Muscle of back (tissue), 11 donors: ENCODE measurements around the gene SMIM41. TPM values are rescaled to one million over a fixed set of nuclear protein-coding genes. Genes with fewer than 3 reads are reported as not detected.
"Not testable (repeated sequence)": the region's sequence is repeated elsewhere in the genome, so short reads cannot be mapped to it uniquely, and the experiment has no call there.

Experiments
- DNase-seq, 3 donors: peaks; one replicate each; pipeline versions ENCODE4 v3.0.0 to v3.0.0-alpha.2; 2013
- polyA plus RNA-seq, 10 donors: library from polyadenylated mRNA; unstranded; fragments of 120-200 nt; gene quantifications; one replicate each; pipeline ENCODE4 v1.2.1, GENCODE V29; 2013; ENCODE audit not compliant: insufficient read length in 10 of 10

Gene SMIM41
- polyA plus RNA-seq, 10 donors: 0.16 to 0.36 (median 0.20) TPM; not detected in 6

DNA sequence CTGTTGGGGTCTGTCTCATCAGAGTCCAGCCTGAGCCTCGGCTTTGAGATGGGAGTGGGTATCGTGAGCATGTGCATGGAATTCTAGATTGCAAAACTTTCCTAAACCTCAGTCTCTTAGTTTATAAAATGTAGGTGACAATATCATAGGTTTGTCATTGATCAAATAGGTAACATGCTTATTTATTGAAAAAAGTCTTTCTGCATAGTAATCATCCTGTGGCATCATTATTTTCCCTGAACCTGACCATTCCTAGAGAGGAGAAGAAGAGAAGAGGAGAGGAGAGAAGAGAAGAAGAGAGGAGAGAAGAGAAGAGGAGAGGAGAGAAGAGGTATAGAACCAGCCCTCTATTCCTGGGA is 4.1 kb downstream of the SMIM41 start:
- DNase-seq: no peak

DNA sequence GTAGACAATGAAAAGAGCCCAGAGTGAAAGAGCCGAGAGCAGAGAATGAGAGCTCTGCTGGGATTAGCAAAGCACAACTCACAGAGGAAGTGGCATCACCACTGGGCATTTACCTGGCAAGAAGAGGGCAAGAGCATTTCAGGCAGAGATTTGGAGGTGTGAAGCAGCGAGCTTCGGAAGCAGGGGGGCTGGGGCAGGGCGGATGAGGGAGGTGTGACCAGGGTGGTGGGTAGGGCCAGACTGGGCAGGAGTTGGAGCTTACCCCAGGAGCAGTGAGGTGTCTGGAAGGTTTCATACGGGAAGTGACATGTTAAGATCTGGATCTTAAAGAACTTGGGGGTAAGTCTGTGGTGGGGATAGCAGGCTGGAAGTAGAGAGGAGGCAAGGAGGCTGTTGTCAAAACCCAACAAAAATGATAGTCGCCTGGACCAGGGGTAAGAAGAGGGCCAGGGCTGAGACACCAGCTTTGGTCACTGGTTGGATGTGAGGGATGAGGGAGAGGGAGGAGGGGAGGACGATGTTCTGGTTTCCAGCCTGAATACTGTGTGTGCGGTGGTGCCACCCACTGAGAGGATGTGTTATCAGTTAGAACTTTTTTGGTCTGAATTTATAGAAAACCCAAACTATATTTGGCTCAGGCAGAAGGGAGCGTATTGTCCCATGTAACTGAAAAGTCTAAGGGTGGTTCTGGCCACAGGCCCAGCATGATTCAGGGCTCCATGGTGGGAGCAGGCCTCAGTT is 5.2 kb downstream of the SMIM41 start:
- no peak for DNase-seq

DNA sequence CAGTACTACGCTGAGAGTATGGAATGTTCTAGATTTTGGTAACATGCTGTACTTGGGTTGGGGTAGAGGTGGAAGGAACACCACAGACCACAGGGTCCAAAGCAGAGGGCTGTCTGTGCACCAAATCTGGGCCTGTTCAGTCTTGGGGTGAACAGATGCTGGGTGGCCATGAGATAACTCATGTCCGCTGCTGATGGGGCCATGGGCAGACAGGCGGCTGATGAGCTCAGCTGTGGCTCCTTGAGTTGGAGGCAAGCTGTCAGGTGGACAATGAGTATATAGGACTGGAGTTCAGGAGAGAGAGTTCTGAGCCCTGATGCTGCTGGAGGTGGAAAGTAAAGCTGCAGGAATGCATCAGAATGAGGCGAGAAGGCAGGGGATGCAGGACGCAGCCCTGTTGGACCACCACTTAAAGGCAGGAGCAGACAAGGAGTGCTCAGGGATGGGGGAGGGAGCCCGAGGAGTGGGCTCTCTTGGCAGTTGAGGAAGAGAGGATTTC is 6.2 kb downstream of the SMIM41 start:
- no peak for DNase-seq

DNA sequence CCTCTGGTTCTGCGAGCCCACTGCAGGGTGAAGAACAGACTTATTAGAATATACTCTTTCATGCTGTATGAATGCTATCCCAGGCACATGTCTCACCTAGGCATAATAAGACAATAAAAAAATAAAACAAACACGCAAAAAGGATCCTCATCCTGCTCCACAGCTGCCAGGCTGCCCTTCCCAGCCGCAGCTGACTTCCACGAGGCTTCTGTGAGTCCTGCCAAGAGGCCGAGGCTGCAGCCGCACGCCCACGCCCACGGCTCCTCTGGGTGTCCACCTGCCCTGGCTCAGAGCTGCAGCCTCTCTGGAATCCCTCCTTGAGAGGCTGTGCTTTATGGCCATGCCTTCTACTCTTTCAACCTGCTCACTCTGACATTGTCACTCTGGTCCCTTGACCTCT is 6.9 kb downstream of the SMIM41 start:
- peak in 1 of 3 donors; percentile 33 for DNase-seq

DNA sequence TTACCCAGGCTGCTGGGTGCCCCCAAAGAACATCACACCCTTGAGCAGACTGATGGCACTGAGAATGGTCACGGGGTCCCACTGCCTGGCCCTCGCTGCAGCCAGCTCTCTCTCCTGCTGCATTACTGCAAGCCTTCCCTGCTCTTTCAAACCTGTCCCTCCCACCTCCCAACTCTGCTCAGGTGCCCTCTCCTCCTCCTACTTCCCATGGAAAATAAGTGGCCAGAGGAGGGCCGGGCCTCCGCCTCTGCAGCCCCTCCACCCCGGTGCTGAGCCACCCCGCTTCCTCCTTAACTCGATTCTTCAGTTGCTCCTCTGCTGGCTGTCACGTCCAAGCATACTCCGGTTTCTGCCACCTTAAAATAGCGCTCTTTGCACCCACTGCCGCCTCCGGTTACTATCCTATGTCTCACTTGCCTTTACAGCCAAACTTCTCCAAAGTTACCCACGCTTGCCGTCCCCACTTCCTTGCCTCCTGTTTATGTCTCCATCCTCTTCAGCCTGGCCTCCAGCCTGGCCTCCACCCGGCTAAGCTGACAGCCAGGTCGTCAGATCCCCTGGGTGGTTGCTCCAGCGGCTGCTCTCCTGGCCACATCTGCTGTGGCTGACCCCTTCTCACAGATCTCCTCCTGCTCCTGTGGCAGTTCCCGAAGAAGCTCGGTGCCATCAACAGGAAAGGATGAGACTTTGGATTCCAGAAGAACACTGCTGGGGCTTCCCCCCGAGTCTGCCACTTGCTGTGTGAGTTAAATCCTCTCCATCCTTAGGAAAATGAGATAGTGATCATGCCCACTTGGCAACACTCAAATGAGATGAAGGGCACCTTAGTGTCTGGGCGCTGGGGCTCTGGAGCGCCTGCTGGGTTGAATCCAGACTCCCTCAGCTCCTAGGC is 7.7 kb downstream of the SMIM41 start:
- peak in 1 of 3 donors; percentile 5 for DNase-seq

DNA sequence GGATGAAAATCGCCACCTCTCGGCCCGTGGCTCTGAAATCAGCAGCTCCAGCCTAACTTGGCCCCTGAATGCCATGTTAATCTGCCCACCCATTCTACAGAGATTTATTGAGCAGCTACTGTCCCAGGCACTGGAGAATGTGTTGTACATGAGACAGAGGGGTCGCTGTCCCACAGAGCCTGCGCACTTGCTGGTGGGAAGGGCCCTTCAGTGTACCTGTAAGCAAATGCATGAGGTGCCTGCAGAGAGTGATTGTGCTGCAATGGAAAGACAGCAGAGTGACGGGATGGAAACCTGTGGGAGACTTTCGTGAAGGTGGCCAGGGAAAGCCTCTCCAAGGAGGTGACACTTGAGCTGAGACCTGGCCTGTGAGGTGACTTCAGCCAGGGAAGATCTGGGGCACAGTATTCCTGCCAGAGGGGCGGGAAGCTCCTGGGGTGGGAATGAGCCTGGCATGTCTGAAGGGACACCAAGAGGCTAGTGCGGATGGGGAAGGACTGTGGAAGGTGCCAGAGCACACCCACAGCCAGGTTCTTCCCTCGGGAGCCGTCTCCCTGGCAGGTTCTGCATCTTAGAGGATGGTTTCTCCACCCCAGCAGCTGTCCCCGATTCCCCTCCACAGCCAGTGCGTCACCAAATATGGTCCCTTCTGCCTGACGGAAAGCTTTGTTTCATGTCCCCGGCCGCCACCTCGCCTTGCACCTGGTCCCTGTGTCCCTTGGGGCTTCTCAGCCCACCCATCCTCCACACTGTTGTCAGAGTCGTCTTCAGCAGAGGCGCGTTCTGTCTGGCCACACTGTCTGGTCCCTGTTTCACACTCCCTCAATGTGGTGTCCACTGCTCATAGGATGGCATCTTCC is 8.7 kb downstream of the SMIM41 start:
- peak in 1 of 3 donors; percentile 4 for DNase-seq

DNA sequence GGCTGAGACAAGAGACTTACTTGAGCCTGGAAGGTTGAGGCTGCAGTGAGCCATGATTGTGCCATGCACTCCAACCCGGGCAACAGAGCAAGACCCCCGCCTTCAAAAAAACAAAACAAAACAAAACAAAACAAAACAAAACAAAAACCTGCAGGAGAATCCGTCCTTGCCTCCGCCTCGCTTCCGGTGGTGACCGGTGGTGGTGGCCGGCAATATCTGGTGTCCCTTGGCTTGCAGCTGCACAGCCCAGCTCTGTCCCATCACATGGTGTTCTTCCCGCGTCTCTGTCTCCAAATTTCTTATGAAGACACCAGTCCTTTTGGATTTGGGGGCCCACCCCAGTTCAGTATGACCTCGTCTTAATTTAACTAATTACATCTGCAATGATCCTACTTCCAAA is 10.0 kb downstream of the SMIM41 start:
- DNase-seq: no peak

DNA sequence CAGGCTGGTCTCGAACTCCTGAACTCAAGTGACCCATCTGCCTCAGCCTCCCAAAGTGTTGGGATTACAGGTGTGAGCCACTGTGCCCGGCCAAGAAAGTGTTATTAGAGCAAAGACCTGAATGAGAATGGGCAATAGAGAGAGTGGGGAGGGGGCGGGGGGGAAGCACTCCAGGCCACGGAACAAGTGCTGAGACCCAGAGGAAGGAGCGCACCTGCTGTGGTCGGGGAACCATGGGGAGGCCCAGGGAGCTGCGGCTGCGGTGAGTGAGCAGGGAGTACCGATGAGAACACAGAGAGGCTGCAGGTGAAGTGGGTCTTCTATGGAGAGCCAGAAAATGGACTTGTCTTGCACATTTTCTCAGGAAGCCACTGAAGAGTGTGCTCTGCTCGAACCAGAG is 10.8 kb downstream of the SMIM41 start:
- DNase-seq: no peak

DNA sequence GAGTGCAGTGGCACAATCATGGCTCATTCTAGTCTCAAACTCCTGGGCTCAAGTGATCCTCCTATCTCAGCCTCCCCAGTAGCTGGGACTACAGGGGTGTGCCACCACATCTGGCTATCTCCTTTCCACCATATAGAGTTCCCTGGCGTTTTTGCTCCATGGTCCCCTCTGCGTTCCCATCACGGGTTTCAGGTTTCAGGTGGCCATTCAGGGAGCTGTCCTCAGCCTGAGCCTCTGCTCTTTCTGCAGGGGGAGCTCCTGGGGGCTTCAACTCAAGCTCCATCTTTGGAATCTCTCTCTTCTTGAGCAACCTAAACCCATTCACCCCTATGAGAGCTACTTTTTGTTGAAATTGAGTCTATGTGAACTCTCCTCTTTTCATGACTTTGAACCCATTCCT is 11.6 kb downstream of the SMIM41 start:
- no peak for DNase-seq

DNA sequence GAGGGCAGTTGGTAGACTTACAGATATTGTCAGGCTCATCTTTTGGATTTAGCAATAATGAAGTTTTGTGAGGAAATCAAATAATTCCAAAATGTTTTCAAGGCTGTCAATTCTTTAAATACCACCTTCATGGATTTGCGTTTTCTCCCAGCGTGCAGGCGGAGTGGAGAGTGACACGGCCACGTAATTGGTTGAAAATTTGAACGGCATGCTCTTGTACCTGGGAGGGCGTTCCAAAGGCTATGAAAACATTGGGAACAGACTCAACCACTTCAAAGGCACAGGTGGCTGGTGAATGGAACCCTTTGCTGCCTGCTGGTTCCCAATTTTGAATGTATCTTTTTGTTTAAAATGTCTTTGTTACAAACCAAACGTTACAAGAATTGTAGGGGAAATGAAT is 12.4 kb downstream of the SMIM41 start:
- DNase-seq: no peak

DNA sequence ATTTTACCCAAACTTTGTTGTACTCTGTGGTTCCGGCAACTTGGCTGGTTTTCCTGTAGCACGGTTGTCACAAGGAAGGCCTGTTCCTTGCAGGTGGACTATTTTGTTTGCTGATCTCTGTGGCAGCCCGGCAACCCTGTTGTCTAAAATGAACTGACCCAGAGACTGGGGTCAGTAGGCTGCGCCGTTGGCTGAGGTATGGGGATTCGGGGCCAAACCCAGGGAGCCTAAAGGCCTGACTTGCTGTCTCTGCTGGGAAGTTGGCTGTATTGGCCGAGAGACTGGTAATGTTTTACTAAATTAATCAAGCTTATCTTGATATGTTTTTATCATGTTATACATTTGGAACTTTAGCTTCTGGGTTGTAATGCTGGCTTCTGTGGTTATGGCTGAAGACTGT is 13.8 kb downstream of the SMIM41 start:
- DNase-seq: no peak

DNA sequence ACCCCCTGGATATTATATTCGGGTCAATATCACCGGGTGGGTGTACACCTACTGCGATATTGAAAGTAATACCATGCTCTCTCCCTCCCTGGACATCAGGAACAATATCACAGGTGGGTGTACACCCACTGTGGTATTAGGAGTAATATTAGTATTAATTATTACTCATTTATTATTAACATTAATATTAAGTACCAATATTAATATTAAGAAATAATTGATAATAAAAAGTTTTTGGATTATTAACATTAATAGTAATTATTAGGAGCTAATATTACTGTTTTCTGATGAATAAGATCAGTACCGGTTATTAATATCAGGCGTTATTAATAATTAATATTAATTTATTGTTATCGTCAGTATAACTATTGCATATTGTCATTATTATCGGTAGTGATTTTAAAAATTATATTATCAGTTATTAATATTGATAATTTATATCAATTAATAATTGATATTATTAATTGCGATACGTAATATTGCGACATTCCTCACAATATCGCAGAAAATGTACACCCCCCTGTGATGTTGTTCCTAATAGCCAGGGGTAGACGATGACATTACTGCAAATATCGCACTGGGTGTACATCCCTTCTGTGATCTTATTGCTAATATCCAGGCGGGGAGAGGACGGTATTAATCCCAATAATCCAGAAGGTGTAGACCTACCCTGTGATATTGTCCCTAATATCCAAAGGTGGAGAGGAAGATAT is 17.0 kb downstream of the SMIM41 start:
- no peak for DNase-seq

DNA sequence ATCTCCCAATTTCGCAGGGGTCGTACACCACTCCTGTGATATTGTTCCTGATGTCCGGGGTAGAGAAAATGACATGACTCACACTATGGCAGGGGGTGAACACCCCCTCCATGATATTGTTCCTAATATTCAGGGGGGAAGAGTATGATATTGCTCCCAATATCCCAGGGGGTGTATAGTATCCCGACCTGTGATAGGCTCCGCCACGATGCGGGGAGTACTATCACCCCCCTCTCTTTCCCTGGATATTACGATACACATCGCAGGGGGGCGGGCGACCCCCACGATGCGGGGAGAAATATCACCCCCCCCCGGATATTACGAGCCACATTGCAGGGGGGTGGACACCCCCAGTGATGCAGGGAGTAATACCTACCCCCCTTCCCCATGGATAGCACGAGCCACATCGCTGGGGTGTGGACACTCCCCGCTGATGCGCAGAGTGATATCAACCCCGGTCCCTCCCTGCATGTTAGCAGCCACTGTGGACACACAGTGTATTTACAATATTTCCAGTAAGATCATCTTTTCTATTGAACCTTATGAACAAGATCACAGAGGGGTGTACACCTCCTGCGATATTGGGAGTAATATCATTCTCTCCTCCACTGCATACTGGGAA is 17.7 kb downstream of the SMIM41 start:
- DNase-seq: no peak

DNA sequence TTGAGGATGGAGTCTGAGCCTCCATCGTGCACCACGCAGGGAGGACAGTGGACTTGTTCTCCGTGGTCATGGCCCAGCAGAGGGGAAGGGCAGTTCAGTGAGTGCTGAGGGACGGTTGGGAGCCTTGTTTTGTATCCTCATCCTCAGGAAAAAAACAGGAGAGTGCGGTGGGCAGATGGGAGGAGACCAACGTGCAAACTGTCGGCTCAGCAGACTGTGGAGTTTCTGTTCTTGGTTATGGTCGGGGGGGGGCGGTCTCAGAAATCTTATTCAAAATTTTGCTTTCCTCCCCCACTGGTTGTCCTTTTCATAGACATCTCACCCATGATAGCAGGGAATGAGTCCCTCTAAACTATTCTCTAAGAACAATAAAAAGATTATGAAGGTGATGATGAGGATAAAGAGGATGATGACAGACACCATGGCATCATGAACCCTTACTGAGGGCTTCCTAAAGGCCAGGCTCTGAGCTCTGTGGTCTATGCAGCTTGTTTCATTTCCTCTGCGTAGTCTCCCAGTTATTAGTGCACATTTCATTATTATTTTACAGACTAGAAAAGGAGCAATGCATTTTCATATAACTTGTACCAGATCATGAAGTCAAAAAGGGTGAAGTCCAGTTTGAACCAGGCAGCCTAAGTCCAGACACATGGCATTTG is 25.1 kb downstream of the SMIM41 start:
- DNase-seq: not testable (repeated sequence)

DNA sequence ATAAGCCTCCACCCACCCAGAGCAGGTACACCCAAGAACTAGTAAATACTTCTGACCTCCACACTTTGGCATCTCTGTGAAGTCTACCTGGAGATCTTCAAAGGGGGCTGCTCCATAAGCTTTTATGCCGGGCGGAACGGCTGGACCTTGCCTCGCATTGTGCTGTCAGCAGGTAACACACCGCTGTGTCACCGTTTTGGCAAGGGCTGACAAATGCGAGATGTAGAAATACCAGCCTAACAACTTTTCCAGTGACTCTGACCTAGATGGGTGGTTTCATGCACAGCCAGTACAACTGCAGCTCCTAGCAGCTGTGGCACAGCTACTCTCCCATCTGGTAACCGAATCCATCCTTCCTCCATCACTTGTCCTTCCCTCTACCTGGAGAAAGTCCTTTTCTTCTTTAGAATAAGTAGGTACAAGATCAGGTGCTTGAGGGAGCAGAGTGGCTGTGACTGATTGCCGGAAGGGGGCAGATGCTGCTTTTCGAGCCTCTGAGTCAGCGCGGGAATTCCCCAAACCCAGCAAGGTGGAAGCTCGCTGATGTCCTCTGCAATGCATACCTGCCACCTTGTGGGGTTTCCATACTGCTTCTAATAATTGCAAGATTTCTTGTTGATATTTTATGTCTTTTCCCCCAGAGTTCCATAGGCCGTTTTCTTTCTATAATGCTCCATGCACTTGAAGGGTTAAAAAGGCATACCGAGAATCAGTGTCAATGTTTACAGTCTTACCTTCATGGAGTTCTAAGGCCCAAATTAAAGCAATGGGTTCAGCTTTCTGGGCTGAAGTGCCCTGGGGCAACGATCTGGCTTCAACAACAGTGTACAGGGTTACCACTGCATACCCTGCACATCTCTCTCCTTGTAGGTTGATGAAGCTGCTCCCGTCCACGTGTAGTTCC is 37.0 kb downstream of the SMIM41 start:
- not testable (repeated sequence) for DNase-seq

DNA sequence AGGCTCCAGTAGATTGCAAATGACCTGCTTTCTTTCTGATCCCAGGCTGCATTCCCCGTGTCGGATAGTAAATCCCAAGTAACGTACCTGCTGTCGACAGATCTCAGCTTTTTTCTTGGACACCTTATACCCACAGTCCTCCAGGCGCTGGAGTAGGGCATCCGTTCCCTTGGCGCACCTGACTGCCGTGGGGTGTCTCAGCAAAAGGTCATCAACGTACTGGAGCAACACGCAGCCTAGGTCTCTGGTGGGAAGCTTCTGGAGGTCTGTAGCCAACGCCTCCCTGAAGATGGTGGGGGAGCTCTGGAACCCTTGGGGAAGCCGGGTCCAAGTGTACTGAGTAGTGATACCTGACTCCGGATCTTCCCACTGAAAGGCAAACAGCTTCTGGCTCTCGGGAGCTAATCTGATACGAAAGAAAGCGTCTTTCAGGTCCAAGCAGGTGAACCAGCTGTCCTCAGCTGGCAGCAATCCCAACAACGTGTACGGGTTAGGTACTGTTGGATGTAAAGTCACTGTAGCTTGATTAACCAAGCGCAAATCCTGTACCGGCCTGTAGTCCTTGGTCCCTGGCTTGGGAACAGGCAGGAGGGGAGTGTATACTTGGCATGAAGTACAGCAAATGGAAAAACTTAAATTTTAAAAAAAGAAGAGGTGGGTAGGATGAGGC is 38.4 kb downstream of the SMIM41 start:
- DNase-seq: not testable (repeated sequence)

DNA sequence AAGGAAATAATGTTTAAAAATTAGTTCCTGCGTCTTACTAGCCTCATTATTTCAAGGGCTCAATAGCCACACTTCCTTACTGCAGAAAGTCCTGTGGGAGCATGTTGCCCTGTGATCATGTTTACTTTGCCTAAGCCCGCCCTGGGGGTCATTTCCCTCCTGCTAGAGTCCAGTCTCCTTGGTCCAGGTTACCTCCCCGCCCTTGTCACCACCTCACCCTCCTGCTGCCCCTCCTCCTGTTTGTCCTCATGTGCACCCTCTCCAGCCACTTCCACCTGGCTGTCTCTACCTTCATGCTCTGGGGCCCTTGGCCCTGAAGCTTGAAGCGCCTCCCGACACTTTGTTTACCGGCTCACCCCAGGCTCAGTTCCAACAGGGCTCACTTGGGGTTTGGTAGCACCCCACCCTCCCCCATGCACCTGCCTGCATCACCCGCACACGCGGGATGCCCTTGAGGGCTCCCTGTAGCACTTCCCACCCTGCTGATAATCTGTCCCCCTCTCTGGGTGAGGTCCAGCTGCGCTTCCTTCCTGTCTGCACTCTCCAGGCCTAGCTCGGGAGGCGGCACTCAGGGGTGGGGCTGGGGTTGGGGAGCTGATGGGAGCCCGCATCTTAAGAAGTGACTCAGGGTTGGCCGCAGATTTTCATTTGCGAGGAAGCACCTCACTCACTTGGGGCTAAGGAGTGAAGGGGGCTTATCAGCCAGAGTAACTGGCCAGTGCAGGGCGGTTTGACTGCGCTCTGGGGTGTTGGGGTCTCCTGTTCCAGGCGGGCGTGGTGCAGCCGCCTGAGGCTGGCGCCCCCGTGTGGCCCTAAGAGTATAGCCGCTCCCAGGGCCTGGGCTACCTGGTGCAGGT is 40.1 kb downstream of the SMIM41 start:
- DNase-seq: no peak
